DMS53 (cell line): ENCODE data around the gene IL1RL1.
A peak's percentile ranks its signal among the peaks of the same experiment; 100 is the strongest.

Source experiments
- DNase-seq: peaks from one replicate; lab custom pipeline; 2025; lab: John Stamatoyannopoulos, UW

Gene IL1RL1

GRCh38 chr2:102310964-102311640, at the start of gene IL1RL1:
TSS of gene IL1RL1 (plus strand) at chr2:102311563. CDS start at chr2:102338265, 26,702 bp downstream.
- DNase-seq, result no peak

- no peak for DNase-seq
Observed at GRCh38 chr2:102262216-102263129, 48.9 kb upstream of the IL1RL1 start.

DNA sequence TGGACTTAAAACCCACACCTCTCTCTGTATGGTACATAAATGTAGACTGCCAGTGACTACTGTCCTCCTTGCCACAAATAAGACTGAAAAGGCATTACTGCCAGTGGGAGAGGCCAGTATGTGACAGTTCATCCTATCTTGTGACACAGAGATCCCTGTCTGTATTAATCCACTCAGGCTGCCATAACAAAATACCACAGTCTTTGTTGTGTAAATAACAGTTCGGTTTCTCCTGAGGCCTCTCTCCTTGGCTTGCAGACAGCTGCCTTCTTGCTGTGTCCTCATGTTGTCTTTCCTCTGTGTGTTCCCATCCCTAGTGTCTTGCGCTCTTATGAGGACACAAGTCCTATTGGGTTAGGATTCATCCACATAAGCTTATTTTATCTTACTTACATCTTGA, 46.4 kb upstream of the IL1RL1 start:
- DNase-seq, result no peak

DNA sequence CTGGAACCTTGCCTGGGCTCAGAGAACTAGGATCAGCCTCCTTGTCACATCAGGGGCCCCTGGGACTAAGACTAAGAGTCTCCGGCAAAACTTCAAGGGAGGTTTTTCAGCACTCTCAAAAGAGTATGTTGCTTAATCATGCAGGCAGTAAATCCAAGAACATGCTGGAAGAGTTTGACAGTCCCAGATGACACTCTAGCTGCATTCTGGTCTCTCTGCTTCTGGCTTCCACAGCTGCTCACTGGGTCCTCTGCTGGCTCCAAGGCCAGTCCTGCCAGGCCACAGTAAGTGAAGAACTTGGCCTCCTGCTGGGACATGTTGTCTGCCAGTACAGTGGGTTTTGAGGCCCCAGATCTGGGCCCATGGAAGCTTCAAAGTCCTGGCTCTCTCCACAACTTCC, 45.2 kb upstream of the IL1RL1 start:
- no peak for DNase-seq

- DNase-seq, result no peak
Observed at GRCh38 chr2:102267774-102268173, 43.6 kb upstream of the IL1RL1 start.

- DNase-seq, result no peak
Observed at GRCh38 chr2:102268510-102269199, 42.7 kb upstream of the IL1RL1 start.

DNA sequence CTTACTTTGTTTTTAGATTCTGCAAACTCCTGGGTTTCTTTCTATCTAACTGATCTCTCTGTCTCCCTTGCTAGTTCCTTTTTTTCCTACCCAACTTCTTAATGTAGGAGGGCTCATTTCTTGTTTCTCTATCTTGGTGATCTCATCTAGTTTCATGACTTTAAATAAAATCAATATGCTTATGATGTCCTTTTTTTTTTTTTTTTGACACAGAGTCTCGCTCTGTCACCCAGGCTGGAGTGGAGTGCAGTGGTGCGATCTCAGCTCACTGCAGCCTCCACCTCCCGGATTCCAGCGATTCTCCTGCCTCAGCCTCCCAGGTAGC, 42.2 kb upstream of the IL1RL1 start:
- DNase-seq, result no peak

DNA sequence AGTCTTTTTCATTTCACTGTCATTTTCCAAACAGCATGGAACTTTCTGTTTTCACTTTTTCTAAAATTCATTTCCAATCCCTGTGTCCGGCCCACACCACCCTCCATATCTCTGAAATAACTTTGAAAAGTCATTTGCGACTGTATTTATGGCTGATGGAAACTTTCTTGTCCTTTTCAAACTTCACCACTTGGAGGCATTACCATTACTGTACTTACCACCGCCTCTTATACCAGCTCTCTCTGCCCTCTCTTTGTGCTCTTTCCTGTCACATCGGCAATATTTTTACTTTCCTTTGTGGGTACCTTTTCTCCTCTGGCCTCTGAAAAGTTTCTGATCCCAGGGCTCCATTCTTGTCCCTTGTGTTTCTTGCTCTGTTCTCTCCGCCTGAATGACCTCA, 39.5 kb upstream of the IL1RL1 start:
- no peak for DNase-seq

- DNase-seq, result no peak
Observed at GRCh38 chr2:102273619-102274211, 37.6 kb upstream of the IL1RL1 start.

DNA sequence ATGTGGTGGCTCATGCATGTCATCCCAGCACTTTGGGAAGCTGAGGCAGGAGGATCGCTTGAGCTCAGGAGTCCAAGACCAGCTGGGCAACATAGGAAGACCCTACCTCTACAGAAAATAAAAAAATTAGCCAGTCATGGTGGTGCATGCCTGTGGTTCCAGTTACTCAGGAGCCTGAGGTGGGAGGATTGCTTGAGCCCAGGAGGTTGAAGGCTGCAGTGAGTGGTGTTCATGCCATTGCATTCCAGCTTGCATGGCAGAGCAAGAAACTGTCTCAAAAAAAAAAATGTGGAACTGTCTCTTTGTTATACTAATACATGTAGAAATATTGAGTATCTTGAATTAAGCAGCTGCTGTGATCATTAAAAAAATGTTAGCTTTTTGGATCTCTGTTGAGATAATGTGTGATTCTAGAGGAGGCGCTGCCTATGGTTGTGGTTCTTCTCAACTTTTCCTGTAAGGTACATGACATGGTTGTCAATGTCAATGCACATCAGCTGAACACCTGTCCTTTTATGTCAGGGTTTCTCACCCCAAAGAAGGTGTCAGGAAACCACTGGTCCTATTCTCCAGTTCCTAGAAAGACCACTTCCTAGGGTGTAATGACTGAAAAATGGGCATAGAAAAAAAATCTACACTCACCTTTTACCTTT, 34.7 kb upstream of the IL1RL1 start:
- DNase-seq, result no peak

DNA sequence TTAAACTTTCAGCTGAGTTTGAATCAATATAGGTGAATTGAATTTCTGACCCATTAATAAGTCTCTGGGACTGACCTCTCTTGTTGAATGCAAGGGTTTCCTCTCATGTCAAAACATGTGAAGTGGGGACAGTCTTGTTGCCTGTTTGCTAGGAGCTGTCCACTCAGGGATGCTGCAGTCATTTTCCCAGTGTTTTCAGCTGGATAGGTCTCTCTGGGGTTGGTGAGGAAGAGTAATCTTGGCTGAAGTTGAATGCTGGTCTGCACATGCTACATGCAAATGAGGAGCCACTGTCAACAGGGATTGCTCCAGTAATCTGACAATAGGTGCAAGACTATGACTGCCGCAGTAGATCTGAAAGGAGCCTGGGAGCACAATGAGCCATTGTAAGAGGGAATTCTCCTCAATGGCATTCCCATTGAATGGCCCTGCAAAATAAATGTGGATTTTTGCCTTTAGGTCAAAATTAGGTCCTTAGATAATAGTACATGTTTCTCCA, 34.1 kb upstream of the IL1RL1 start:
- DNase-seq, result no peak

DNA sequence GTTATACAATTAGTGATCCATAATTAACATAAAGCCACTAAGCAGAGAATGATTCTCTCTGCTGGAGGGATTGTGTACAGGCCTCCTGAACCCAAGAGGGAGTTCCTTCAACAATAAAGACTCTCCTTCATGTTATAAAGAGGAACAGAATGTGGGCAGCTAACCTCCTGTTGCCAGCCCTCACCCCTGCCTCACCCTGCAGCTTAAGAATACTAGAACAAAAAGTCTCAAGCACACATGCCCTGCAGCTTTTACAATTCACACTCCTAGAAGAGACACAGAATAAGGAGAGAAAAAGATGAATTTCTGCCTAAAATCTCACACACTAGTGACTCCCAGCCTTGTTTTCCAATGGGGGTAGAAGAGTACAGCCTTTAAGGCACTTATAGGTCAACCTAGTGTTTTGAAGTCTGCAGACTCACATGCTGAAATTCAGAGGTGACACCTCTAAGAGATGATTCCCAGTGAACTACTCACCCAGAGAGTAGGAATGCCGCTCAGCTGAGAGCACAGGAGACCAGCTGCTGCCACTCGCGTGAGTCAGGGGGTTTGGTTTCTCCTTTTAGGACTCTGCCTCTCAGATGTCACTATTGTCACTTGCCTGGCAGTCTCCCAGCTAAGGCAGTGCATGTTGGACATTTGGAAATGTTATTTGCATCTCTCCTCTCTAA, 32.5 kb upstream of the IL1RL1 start:
- no peak for DNase-seq

GRCh38 chr2:102279391-102279735, 32.0 kb upstream of the IL1RL1 start:
- no peak for DNase-seq

DNA sequence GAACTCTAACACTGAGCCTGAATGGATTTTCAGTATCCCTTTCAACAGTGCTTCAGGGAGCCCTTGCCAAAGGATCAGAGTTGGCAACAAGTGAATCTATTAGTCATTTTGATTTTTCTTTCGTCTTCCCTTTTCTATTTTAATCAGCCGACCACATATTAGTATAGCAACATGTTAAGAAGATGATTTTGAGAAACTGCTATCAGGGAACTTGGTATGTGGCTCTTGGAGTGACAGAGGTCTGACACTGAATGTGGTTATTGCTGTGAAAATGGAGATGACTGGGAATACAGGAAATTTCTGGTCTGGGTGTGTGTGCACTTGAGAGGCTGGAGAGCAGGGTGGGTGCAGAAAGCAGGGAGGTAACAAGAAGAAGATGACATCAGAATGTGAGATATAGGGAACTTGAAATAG, 28.7 kb upstream of the IL1RL1 start:
- no peak for DNase-seq

GRCh38 chr2:102283996-102284395, 27.4 kb upstream of the IL1RL1 start:
- DNase-seq, result no peak

DNA sequence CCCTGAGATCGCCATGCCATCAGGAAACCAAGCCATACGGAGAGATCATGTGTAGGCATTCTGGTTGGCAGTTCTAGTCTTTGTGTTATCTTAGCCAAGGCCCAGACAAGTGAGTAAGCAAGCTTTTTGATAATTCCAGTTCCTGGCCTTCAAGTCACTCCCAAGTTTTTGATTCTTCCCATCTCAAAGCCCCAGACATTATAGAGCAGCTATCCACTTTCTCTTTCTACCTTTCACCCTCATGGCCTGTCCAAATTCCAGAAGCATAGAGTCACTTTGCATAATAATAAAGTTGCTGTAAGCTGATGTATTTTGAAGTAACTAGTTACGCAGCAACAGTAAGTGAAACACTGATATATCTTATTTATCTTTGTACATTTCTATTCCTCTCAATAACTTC, 26.8 kb upstream of the IL1RL1 start:
- DNase-seq, result no peak

DNA sequence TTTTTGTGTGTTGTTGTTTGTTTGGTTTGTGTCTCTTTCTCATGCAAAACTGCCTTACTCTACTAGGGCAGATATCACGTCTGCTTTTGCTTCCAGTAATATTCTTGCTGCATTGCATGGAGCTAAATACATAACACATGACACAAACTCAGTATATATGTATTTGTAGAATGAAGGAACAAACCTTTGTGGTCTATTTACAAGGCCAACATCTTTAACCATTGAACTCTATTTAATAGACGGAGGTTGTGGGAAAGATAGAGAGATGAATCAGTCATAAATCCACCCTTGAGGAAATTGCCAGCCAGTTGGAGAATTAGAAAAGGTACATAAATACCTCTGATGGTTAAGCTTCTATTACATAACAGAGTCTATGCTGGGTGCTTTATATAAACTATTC, 26.0 kb upstream of the IL1RL1 start:
- no peak for DNase-seq

DNA sequence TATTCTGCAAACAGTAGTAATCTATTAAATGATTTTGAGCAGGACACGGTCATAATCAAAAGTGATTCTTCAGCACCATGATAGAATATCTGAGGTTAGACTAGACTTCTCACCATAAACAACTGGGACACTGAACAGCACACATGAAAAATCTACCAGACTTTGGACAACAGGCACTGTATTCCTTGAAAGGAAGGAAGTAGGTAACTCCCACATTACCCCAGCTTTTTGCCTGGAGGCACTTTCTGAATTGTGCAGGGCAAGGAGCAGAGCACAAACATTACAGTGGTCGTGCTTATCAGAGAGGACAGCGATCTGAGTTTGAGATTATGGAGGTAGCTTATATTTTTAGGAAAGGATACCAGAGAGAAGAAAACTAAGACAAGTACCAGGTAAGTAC, 25.3 kb upstream of the IL1RL1 start:
- DNase-seq, result no peak

- peak; percentile 41 for DNase-seq
Observed at GRCh38 chr2:102289129-102289528, 22.2 kb upstream of the IL1RL1 start.

- no peak for DNase-seq
Observed at GRCh38 chr2:102290594-102290993, 20.8 kb upstream of the IL1RL1 start.

GRCh38 chr2:102291319-102292075, 19.9 kb upstream of the IL1RL1 start:
- peak; percentile 54 for DNase-seq
